Uterus (tissue), 2 donors: Measurements from ENCODE around the gene SPG11.

Experiments used
- CTCF ChIP-seq, 4 experiments: fragments of 200-600 bp in 2 of 4; fragments of 450-650 bp in 2 of 4; sonication (generic) in 2 of 4; IDR thresholded peaks; one replicate each; pipeline ENCODE4 v1.5.1; 2016 to 2019; ENCODE audit warnings: antibody characterized with exemption in 4 of 4, mild to moderate bottlenecking in 2 of 4, moderate library complexity in 1 of 4
- POLR2A ChIP-seq, 2 donors: fragments of 450-650 bp; IDR thresholded peaks; one replicate each; pipeline ENCODE4 v1.6.1; 2016; ENCODE audit warnings: antibody characterized with exemption in 2 of 2, mild to moderate bottlenecking in 1 of 2, moderate library complexity in 1 of 2

GRCh38 chr15:44596511-44597010 lies 66.9 kb downstream of the SPG11 start:
- TF ChIP-seq CTCF (IDR thresholded peaks at IDR 0.05) (no peak), POLR2A (IDR thresholded peaks at IDR 0.05) (no peak)
